Adrenal gland (tissue), 12 donors: ENCODE results near the gene SUPT4H1. TPM values are rescaled to one million over a fixed set of nuclear protein-coding genes. Genes with fewer than 3 reads are reported as not detected.

Source experiments
- DNase-seq, 7 donors: peaks; one replicate each; pipeline ENCODE4 v3.0.0-alpha.2; 2019 to 2020
- H3K27ac ChIP-seq, 5 donors: fragments of 200-600 bp; sonication (generic) in 4 of 5; 1 replicate in 3 of 5; 2 replicates in 2 of 5; pipeline versions ENCODE4 v1.5.1 to v1.8.0; 2016 to 2020; ENCODE audit warnings: mild to moderate bottlenecking in 1 of 5
- H3K27me3 ChIP-seq: fragments of 200-600 bp; 2 replicates; pipeline ENCODE4 v1.8.0; 2021
- H3K36me3 ChIP-seq, 2 donors: fragments of 200-600 bp; replicated peaks in 1 of 2; 1 replicate in 1 of 2; 2 replicates in 1 of 2; pipeline versions ENCODE4 v1.5.1 to v1.8.0; 2018 to 2022
- H3K4me1 ChIP-seq, 2 donors: fragments of 200-600 bp; replicated peaks in 1 of 2; 1 replicate in 1 of 2; 2 replicates in 1 of 2; pipeline versions ENCODE4 v1.5.1 to v1.8.0; 2018 to 2021
- H3K4me3 ChIP-seq, 4 donors: fragments of 200-600 bp; sonication (generic) in 3 of 4; one replicate each; pipeline ENCODE4 v1.5.1; 2016 to 2018
- H3K9me3 ChIP-seq, 3 donors: fragments of 200-600 bp; sonication (generic) in 1 of 3; replicated peaks in 1 of 3; 1 replicate in 2 of 3; 2 replicates in 1 of 3; pipeline versions ENCODE4 v1.5.1 to v1.8.0; 2016 to 2021
- CTCF ChIP-seq, 6 experiments: fragments of 450-650 bp in 4 of 6; fragments of 200-600 bp in 2 of 6; sonication (generic) in 1 of 6; IDR thresholded peaks; 1 replicate in 5 of 6; 2 replicates in 1 of 6; pipeline versions ENCODE4 v1.5.1 to v1.8.0; 2016 to 2021; ENCODE audit warnings: antibody characterized with exemption in 6 of 6, mild to moderate bottlenecking in 2 of 6, moderate library complexity in 1 of 6
- POLR2A ChIP-seq, 2 donors: fragments of 450-650 bp; IDR thresholded peaks; one replicate each; pipeline ENCODE4 v1.6.1; 2017; ENCODE audit warnings: antibody characterized with exemption in 2 of 2, mild to moderate bottlenecking in 2 of 2, moderate library complexity in 1 of 2
- WGBS, 4 donors: extraction: QIAGEN DNeasy Blood & Tissue Kit in 2 of 4; methylation state at CpG; one replicate each; pipeline versions ENCODE4 v1.1.5 to v1.1.7; 2013 to 2017; 5-methylcytosine and 5-hydroxymethylcytosine counted together
- intact Hi-C, 2 donors: fragments of 100-400 bp; cut with DNase I; formaldehyde crosslinking; loops; one replicate each; pipeline versions ENCODE4 v1.14.1 to v1.15.0; 2022 to 2023
- polyA plus RNA-seq, 3 donors: library from polyadenylated mRNA; stranded (reverse); fragments of 200-250 nt in 2 of 3; fragments of 350-450 nt in 1 of 3; fragmentation: Illumina TruSeq in 1 of 3; extraction: RNeasy Lipid Tissue Mini Kit (QIAGEN cat#74804) in 1 of 3; gene quantifications; one replicate each; pipeline ENCODE4 v1.2.3, GENCODE V29; 2013 to 2014
- total RNA-seq, 9 donors: library from RNA; depleted of rRNA in 4 of 9; stranded (reverse); fragments of >200 nt in 4 of 9; fragments of 120-200 nt in 1 of 9; fragmentation: NEBNext Ultra II Directional in 1 of 9; extraction: Animal tissue kit (Norgen Biotek cat#: 25700) in 1 of 9; gene quantifications; one replicate each; pipeline versions ENCODE4 v1.1.0 to v1.2.4, GENCODE V29; 2013 to 2023
- donor health status: healthy with polysubstance abuse.
- donor health status: Bipolar disorder and iron deficiency.
- donor health status: DM: yes; HTN: yes; CAD: no.
- donor health status: DM: no; HTN: no; CAD: no.
- donor health status: DM: no; HTN: no; CAD: no.
- donor health status: DM: yes; HTN: yes; CAD: no.

Gene SUPT4H1
- total and polyA plus RNA-seq, 12 donors: 58.6 to 178 (median 90.3) TPM

DNA sequence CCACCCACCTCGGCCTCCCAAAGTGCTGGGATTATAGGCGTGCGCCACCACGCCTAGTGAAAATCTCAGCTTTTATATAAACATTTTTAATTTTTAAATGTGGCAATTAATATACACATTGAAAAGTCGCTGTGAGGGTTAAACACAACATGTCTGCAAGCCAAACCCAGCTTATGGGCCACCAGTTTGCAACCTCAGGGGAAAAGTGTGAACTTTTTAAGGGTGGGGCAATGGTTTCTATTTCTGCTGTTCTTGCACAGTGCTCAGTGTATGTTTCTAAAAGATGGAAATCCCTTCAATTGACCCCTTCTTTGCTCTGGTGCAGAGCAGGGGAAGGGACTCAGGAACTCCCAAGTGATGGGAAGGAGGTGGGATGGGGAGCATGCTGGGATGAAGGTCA lies 18.3 kb upstream of the SUPT4H1 start:
- H3K9me3 ChIP-seq: no peaks in the 10 kb centered on the region
- no peaks in the 10 kb centered on the region for H3K27me3 ChIP-seq
- 83 to 98% (median 95%) methylated on average over 5 of the region's 5 CpGs for WGBS, 4 donors
- peaks cover 17 to 18% of the 10 kb centered on the region in 2 donors for H3K4me1 ChIP-seq
- no peak overlapping the region for H3K4me3 ChIP-seq
- intact Hi-C loops: no loop called here
- TF ChIP-seq CTCF (IDR thresholded peaks at IDR 0.05): no peak
- no peak for TF ChIP-seq POLR2A (IDR thresholded peaks at IDR 0.05)
- no peaks in the 10 kb centered on the region for H3K36me3 ChIP-seq
- no peak overlapping the region for H3K27ac ChIP-seq
- DNase-seq: no peak

DNA sequence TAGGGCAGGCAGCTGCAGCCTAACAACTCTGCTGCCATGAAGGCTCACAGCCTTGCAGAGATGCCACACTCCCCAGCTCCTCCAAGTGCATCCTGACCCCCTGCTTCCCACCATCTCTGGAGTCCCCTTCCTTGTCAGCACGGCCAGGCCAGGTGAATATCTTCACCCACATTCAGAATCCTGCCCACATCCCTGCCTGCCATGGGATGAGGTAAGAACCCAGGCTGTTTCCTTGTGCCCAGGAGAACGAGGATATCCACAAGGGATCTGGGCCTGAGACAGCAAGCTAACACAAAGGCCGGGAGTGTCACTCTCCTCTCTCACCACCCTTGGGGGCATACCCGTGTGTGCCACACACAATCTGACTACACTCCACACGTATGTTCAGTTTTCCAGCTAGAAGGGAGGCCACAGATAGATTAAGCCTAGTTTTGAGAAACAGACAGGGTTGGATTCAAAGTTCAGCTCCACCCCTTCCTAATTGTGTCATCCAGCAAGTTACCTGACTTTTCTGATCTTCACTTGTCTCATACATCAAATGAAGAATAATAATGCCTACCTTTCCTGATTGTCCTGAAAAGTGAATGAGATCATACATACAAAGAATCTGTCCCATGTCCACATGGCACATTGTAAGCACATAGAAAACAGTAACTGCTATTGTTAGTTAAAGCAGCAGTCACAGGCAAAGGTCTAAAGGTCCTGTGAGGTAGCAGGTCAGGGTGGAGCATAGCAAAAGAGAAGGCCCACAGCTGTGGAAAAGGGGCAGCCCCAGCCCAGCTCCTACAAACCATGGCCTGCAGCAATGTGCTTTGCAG lies 17.4 kb upstream of the SUPT4H1 start:
- no peaks in the 10 kb centered on the region for H3K27me3 ChIP-seq

GRCh38 chr17:58368860-58369213 lies 16.8 kb upstream of the SUPT4H1 start:
- 77 to 81% (median 80%) methylated on average over 3 of the region's 3 CpGs for WGBS, 4 donors
- intact Hi-C loops: no loop called here

More for the DNA sequence above, 17.4 kb upstream of the SUPT4H1 start:
- peaks cover 26 to 27% of the 10 kb centered on the region in 2 donors for H3K4me1 ChIP-seq
- H3K9me3 ChIP-seq: no peaks in the 10 kb centered on the region
- WGBS, 4 donors: 64 to 89% (median 70%) methylated on average over 5 of the region's 5 CpGs
- H3K4me3 ChIP-seq: no peak overlapping the region
- intact Hi-C loops: no loop called here
- TF ChIP-seq POLR2A (IDR thresholded peaks at IDR 0.05) (no peak), CTCF (IDR thresholded peaks at IDR 0.05) (no peak)
- H3K27ac ChIP-seq: no peak overlapping the region
- DNase-seq: no peak
- H3K36me3 ChIP-seq: no peaks in the 10 kb centered on the region

GRCh38 chr17:58367461-58367860 lies 15.5 kb upstream of the SUPT4H1 start:
- H3K36me3 ChIP-seq: no peaks in the 10 kb centered on the region

More at GRCh38 chr17:58368860-58369213, 16.8 kb upstream of the SUPT4H1 start:
- no peak for DNase-seq
- Histone ChIP-seq H3K4me1 (peaks cover 29 to 33% of the 10 kb centered on the region in 2 donors), H3K27me3 (no peaks in the 10 kb centered on the region), H3K9me3 (no peaks in the 10 kb centered on the region), H3K36me3 (no peaks in the 10 kb centered on the region), H3K27ac (no peak overlapping the region), H3K4me3 (no peak overlapping the region)
- TF ChIP-seq CTCF (IDR thresholded peaks at IDR 0.05): no peak
- no peak for TF ChIP-seq POLR2A (IDR thresholded peaks at IDR 0.05)

More at GRCh38 chr17:58367461-58367860, 15.5 kb upstream of the SUPT4H1 start:
- Histone ChIP-seq H3K4me3 (no peak overlapping the region), H3K27me3 (no peaks in the 10 kb centered on the region), H3K9me3 (no peaks in the 10 kb centered on the region), H3K27ac (peak overlapping the region in 2 of 5 donors; percentile 21 to 47), H3K4me1 (peaks cover 34 to 38% of the 10 kb centered on the region in 2 donors)
- peak in 3 of 7 donors; percentile 28 to 41 (median 41) for DNase-seq
- TF ChIP-seq CTCF (IDR thresholded peaks at IDR 0.05) (no peak), POLR2A (IDR thresholded peaks at IDR 0.05) (no peak)
- 90 to 96% (median 91%) methylated on average over 3 of the region's 3 CpGs for WGBS, 4 donors
- intact Hi-C loops: no loop called here
